Retina (tissue), 1 donor: ENCODE measurements around the gene TNIK.
"Not testable (repeated sequence)": the region's sequence is repeated elsewhere in the genome, so short reads cannot be mapped to it uniquely, and the experiment has no call there.

Experiments used
- DNase-seq: peaks from one replicate; pipeline ENCODE4 v3.0.0-alpha.2; 2016

The TNIK gene

DNA sequence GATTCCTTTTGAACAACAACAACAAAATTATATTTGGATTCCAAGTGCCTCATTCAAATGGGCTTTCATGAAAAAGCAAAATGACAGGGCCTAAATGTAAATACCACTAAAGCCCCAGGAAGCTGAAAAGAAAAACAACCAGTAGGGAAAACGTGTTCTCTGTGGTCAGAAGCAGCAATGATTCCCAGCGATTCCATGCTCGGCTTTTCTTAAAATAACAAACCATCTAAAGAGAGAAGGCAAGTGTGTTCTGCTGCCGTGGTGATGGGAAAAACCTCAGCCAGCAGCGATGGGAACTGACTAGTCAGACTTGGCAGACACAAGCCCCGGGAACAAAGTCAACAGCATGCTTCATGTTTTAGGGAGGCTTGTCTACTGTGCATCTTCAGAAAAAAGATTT is 153.6 kb downstream of the TNIK start:
- no peak for DNase-seq

DNA sequence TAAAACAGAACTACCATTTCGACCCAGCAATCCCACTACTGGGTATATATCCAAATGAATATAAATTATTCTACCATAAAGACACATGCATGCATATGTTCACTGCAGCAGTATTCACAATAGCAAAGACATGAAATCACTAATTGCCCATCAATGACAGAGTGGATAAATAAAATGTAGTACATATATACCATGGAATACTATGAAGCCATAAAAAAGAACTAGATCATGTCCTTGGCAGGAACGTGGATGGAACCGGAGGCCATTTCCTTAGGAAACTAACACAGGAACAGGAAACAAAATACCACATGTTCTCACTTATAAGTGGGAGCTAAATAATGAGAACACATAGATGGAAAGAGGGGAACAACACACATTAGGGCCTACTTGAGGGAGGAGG is 154.4 kb downstream of the TNIK start:
- not testable (repeated sequence) for DNase-seq

DNA sequence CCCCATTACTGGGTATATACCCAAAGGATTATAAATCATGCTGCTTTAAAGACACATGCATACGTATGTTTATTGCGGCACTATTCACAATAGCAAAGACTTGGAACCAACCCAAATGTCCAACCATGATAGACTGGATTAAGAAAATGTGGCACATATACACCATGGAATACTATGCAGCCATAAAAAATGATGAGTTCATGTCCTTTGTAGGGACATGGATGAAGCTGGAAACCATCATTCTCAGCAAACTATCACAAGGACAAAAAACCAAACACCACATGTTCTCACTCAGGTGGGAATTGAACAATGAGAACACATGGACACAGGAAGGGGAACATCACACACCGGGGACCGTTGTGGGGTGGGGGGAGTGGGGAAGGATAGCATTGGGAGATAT is 155.7 kb downstream of the TNIK start:
- DNase-seq, result not testable (repeated sequence)

DNA sequence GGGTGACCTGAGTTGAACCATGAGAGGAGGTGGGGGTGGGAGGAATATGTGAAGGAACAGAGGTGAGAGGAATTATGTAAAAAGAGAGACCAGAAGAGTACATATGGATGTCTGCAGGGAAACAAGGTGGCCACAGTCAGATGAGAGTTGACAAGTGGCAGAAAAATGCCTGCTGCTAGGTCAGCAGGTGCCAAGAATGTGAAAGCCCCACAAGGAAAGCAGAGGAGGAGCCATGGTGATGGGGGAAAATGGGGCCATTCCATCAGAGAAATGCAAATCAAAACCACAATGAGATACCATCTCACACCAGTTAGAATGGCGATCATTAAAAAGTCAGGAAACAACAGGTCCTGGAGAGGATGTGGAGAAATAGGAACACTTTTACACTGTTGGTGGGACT is 156.2 kb downstream of the TNIK start:
- DNase-seq, result not testable (repeated sequence)

DNA sequence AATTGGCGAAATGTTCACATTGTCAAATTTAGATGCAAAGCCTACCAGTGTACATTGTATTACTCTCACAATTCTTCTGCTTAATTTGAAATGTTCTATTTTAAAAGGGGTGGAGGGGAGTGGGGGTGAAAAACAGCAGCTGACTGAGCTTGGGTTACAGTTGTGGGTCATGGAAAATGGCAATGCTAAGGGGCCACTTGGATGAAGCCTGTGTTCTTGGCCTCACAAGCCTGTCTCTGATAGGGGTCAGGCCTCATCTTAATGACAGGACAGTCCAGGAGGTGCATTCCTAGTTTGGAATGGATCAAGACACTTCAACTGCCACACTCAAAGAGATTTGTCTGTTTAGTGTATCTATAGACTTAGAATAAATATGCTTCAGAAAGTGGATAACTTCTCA is 158.2 kb downstream of the TNIK start:
- no peak for DNase-seq

DNA sequence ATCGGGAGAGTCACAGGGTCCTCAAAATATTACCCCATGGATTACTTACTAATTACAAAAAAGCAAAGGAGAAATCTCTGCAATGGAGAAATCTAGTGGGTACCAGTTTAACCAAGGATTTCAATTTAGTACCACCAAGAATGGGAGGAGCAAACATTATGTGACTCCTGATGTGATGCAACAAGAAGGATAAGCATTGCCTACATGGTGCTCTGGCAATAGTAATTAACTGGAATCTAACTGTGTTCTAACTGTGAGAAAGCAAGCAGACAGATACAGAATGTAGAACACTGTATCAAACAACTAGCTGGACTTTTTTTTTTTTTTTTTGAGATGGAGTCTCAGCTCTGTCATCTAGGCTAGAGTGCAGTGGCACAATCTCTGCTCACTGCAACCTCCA is 159.2 kb downstream of the TNIK start:
- no peak for DNase-seq

DNA sequence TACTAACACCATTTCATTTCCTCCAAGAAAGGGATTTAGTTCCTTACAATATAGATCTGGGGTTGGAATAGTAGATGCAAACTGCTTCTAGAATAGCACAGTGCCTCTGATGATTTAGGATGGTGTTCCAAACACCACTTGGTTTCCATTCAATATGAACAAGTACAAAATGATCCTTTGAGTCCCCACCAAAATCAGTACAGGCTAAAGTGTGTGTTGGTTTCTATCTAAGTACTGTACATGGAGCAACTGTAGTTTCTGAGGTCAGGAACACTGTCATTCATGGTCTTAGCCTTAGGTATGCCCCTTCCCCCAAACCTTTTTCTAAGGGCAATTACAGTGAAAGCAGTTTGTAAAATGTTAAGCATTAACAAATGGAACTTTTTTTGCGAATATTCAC is 162.3 kb downstream of the TNIK start:
- no peak for DNase-seq

DNA sequence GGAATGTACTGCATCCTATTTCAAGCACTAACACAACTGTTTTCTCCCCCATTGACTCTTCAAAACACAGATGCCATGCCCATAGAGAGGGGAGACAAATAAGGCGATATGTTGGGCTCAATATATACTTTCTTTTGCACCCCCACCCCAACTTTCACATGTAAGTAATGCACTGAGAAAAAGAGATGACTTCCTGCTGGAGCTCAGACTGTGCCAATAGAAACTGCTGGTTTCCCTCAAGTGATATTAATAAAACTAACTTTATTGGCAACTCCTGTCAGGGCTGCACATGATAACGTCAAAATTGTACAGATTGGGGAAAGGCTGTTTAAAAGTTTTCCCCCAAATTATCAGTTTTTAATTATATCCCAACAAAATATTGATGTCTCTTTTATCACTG is 163.0 kb downstream of the TNIK start:
- DNase-seq, result no peak

DNA sequence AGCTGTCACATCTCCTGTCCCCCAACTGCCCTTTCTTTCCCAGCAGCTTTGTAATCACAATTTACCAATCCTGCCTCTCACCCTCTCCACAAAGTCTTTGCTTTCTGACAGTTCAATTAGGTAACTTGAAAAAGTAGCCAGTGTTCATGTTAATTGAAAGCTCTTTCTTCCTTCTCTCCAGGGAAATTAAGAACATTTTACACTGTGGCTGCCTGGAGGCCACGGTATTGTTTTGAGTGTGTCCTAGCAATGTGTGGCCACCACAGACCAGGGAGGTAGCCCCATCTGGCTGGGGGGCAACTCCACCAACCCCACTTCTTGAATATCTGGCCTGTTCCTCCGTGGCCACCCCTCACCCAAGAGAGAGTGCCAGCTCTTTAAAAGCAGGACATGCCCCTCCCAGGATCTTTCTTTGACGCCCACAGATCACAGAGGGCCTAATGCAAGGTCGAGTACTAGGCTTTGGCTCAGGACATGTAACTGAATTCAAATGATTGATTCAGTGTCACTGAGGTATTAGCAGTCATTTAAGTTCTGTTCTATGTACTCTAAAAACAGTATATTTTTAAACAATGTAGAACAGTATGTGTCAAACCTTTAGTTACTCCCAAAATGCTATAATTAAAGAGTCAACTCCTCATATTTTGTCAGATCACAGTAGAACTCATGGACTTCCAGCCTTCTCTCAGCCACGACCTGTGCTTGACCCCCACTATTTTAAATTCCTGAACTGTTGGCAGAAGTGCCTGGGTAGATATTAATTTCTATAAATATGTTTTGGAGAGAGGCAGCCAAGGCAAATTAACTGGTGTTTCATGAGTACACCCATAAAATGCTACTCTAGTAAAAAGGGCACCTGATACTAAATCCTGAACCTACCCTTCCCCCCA is 164.5 kb downstream of the TNIK start:
- DNase-seq, result no peak

DNA sequence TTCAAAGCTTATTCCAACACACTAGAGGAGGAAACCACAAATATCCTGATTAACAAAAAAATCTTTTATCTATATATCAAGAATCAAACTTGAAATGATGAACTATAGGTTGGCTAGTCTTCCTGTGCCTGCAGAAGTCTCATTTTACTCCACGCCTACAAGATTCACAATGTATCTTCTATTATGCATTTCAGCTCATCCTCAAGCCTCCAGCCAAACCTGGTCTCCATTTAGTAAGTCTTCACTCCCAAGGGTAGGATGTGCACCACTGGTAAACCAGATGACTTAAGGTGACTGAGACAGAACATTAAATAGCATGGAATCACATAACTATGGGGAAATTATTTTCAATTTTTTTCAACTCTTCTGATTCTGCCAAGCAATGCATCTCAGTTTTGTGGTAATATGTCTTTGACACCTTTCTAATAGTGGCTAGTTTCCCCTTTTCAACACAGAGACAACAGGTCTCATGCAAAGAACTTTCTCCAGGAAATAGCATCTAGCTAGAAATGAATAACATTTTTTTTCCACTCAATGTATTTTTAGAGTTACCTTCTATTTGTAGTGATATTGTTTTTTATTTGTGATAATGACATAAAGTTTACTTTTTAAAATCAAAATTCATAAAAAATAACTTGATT is 166.9 kb downstream of the TNIK start:
- DNase-seq, result no peak

DNA sequence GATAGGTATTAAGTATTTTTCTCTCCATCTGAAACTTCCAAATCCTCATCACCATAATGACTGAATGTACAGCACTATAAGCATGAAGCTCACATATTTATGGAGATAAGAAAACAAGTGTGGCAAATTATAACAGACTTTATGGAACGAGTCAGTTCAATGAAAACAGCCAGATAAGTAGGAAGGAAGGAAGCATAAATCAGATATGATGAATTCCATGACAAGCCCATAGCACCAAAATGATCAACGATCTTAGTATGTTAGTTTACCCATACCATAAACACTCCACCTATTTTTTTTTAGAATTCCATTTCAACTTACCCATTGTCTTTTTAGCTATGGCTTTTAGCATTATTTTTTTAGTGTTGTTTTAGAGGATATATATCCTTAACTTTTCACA is 169.5 kb downstream of the TNIK start:
- no peak for DNase-seq

DNA sequence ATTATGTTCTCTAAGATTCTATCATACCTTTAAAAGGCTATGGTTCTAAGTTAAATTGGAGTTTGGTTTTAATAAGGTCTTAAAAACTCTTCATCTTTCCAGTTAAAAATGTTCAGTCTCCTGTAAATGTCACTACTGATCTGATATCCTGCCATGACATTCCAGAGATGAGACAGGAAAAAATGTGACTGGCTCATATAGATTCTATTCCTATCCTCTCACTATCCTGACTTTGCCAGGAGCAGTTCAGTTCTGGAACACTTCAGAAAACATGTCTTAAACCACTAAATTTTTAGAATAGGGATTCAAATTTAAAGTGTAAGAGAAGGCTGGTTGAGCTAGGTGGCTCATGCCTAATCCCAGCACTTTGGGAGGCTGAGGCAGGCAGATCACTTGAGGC is 170.9 kb downstream of the TNIK start:
- DNase-seq, result no peak

DNA sequence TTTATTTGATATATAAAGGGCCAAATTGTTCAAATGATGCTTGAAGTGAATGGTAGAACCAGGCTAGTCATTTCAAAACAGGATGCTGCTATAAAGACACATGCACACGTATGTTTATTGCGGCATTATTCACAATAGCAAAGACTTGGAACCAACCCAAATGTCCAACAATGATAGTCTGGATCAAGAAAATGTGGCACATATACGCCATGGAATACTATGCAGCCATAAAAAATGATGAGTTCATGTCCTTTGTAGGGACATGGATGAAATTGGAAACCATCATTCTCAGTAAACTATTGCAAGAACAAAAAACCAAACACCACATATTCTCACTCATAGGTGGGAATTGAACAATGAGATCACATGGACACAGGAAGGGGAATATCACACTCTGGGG is 172.4 kb downstream of the TNIK start:
- DNase-seq, result not testable (repeated sequence)

DNA sequence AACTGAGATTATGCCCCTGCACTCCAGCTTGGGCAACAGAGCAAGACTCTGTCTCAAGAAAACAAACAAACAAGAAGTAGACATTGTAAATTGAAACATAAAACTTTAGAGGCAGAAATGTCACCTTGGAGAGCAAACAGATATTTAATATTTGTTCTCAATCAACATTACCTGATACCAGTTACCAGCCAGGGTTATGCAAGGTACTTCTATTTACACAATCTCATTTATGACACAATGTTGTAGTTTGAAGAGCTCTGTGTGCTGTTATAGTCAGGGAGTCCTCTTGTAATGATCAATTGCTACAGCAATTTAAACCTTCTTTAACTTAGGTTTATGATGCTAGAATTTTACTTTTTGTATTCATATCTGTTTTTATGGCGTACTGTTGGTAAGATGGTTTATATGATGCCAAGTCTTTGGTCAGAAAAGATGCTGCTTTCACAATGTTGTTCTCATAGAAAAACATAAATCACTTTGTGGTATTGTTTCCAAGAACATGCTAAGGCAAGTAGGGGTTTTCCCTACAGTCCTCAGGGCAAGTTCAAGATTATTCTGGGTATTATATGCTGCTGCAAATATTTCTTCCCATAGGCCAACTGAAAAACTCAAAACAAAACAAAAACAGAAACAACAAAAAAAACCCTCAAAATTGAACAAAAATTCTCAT is 173.5 kb downstream of the TNIK start:
- DNase-seq, result no peak

DNA sequence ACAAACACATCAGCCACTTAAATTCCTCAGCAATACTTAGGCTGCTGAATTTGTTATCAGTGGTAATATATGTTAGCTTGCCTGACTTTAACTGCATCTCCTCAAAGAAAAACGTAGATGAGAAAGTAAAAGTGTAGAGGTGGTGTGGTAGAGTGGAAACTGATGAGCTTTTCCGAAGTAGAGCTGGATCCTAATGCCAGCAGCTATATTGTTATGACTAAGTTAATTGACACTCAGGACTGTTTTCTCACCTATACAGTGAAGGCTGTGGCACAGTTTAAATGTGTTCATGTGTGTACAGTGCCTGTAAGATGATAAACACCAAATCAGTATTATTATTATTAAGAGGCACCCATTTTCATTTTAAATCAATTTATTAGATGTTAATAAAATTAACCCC is 174.9 kb downstream of the TNIK start:
- DNase-seq, result no peak

DNA sequence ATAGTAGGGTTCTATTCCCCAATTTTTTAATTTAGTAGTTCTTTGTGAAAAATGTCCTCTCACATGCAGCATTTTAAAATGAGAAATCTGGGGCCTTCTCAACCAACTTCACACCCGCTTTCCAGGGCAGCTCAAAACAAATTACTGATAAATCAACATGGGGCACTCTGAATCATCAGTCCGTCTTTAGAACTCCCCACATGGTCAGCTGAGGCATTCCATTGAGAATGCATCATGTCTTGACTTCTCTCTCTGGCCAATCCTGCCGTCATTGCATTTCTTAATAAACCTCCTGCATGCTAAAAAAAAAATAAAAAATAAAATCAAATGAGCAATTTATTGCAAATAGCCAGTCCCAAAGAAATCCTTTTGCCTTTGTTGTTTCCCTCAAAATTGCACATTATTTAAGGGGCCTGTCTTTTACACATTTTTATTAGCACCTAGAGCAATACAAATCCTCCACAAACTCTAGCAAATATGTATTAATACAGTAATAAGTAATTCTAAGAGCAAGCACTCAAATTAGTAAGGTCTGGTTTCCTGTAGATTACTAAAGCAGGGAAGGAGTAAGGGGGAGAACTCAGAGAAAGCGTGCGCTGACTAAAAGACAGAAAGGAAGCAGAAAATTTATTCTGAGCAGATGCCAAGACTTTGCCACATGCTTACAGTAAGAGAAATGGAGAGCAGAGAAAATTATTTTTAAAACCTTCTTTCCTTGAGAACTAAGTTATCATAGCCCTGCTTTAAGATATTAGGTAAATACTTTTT is 175.7 kb downstream of the TNIK start:
- DNase-seq, result no peak

DNA sequence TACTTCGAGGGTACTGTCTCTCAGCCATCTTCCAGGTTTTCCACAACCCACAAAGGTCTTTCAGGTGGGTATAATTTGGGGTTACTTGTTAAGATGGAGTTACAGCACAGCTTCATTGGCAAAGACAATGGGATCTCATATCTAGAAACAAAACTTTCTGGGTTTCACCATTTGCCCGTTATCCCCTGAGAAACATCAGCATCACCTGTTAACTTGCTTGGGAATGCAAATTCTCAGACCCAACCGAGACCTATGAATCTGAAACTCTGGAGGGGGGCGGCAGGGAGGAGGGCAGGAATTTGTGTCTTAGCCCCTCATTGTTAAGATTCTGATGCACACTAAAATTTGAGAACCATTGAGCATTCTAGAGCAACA is 176.4 kb downstream of the TNIK start:
- no peak for DNase-seq

DNA sequence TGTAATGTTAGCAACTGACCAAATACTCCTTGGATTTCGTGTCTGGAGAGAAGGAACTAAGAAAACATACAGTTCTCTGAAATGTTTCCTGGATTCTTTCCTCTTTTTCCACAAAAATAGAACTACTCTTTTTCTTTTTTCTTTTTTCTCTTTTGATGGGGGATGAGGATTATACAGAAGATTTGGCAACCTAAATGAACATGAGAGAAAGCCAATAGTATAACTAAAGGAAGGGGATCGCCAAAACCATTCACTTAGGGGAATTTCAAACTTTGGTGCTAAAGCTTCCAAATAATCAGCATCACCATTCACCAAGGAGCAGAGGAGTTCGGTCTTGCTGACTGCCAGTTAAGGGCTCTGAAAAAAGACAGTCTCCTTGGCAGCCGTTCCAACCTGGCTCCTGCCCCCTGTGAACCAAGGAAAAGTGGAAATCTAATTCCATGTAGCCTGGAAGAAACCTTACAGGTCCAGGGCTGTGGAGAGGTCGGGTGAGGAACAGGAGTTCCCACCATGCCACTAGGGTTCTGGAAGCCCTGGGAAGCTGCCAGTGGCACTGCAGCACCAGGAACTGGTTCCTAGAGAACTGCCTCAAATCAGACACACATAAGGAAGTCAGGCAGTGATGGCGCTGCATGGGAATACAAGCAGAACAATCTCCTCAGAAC is 176.9 kb downstream of the TNIK start:
- DNase-seq, result no peak

DNA sequence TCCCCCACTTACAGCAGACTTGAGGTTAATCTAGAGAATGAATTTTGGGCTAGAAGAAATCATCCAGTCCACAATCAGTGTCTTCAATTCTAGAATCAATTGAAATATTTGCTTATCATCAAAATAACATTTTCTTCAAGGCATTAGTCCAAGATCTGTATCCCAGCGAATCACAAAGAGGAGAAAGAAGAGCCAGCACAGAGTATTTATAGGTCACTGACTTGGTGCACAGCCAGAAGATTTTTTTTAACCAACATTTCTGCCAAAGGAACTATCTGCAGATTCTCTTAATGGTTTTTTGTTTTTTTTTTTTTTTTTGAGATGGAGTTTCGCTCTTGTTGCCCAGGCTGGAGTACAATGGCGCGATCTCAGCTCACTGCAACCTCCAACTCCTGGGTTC is 178.2 kb downstream of the TNIK start:
- DNase-seq, result no peak

DNA sequence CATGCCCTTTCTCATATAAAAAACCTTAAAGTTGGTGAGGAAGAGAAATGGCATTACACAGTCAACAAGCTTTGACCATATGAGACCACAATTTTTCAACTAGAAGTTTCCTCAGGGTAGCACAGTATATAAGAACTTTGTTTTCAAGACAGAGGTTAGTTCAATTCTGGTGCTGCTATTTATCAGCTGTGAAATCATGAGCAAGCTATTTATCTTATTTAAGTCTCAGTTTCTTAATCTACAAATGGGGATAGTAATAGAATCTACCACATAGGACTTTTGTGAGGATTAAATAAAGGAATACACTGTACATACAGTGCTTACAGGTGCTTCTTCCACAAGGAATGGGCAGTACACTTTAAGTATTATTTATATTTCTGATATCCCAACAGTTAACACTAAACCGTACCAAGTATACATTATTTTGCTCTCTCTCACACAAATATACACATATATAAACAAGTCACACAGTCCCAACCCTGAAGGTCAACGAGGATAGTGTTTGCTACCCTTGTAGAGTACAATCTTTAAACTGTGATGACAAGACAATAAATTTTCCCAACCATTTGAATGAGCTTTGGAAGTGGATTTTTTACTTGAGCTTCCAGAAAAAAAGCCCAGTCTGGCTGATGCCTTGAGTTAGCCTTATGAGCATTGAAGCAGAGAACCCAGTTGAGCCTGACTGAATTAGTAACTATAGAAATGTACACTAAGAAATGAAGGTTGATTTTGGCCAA is 178.8 kb downstream of the TNIK start:
- no peak for DNase-seq

DNA sequence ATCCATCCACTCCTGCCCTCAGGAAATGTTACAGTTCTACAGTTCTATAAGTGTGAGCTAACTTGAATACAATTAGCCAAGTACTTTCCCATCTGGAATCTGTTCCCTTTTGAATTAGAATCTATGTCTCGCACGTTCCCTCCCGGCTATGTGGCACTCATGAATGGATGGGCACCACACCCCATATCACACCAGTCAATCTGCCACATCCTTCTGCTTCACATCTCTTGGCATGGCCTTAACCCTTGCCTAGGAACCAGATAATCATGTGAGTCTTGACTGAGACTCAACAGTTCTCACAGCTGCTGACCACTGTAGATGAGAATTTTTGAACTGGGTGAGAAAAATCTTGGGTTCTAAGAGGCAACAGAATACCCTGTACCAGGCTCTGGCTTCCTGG is 180.2 kb downstream of the TNIK start:
- no peak for DNase-seq

DNA sequence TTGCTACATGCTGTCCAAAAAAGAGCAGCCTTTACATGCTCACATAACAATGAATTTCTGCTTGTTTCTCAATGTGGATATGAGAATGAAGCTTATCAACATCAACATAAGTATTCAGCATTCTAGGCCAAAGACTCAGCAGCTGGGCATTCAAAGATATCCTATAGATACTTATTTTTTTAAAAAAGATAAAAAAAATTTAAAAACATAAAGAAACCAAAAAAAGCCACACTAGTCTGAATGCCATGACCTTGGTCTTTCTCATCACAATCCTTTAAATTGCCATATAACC is 182.0 kb downstream of the TNIK start:
- no peak for DNase-seq
